Endothelial cell of umbilical vein (primary cell): ENCODE results near the gene PHAF1. TPM values are rescaled to one million over a fixed set of nuclear protein-coding genes. Genes with fewer than 3 reads are reported as not detected.

Experiments used
- BruUV-seq: library from RNA; stranded (reverse); fragments of 400-500 nt; replicated peaks from 2 replicates; lab custom pipeline; 2021; lab: Mats Ljungman, UMichigan
- CTCF ChIA-PET: fragments of 300-600, 350-600 bp; sonication (Branson Sonifier 250); formaldehyde crosslinking; loops from one replicate; lab custom pipeline; 2021; ENCODE audit warnings: antibody characterized with exemption, inconsistent platforms; lab: Charles Lee
- POLR2A ChIA-PET: fragments of 300-600, 350-600 bp; sonication (Branson Sonifier 250); formaldehyde crosslinking; loops from one replicate; lab custom pipeline; 2021; ENCODE audit warnings: antibody characterized with exemption, inconsistent platforms; lab: Charles Lee
- DNase-seq: peaks from one replicate; pipeline ENCODE4 v3.0.0-alpha.2; 2011; ENCODE audit warnings: low read depth, low spot score
- FAIRE-seq: peaks from 2 replicates; lab custom pipeline; 2011; peaks lifted over from hg19 to GRCh38; lab: Jason Lieb, UNC
- H2AFZ ChIP-seq: 2 replicates; pipeline ENCODE4 v1.6.0; 2012; ENCODE audit warnings: low read depth, low read length, control low read depth, inconsistent platforms
- H3K27ac ChIP-seq: 2 replicates; pipeline ENCODE4 v1.5.1; 2011; ENCODE audit warnings: low read depth, mild to moderate bottlenecking, control low read depth, low read length, moderate library complexity; ENCODE audit not compliant: insufficient read depth
- H3K27me3 ChIP-seq, 2 experiments: 2 replicates each; pipeline versions ENCODE4 v1.6.0 to v1.6.1; 2011; ENCODE audit warnings: low read length in 2 of 2, mixed read lengths in 1 of 2; ENCODE audit not compliant: control insufficient read depth in 2 of 2, insufficient read depth in 2 of 2
- H3K36me3 ChIP-seq, 2 experiments: 2 replicates in 1 of 2; 3 replicates in 1 of 2; pipeline ENCODE4 v1.5.1; 2011; ENCODE audit warnings: low read length in 2 of 2, mild to moderate bottlenecking in 1 of 2, moderate library complexity in 1 of 2; ENCODE audit not compliant: control insufficient read depth in 2 of 2, insufficient read depth in 2 of 2; ENCODE audit errors: extremely low read depth in 1 of 2
- H3K4me1 ChIP-seq: 3 replicates; pipeline ENCODE4 v1.5.1; 2011; ENCODE audit warnings: mild to moderate bottlenecking, low read length; ENCODE audit not compliant: control insufficient read depth, insufficient read depth; ENCODE audit errors: extremely low read depth
- H3K4me2 ChIP-seq: 2 replicates; pipeline ENCODE4 v1.6.1; 2011; ENCODE audit warnings: low read length, control low read depth, mixed read lengths; ENCODE audit not compliant: insufficient read depth
- H3K4me3 ChIP-seq, 3 experiments: fragments of 200-600 bp in 1 of 3; sonication (generic), shearing (Covaris generic) in 1 of 3; replicated peaks in 1 of 3; 2 replicates each; pipeline ENCODE4 v1.5.1; 2011 to 2016; ENCODE audit warnings: control low read depth in 3 of 3, low read length in 3 of 3, mild to moderate bottlenecking in 2 of 3, inconsistent platforms in 1 of 3, low read depth in 1 of 3, moderate library complexity in 1 of 3; ENCODE audit not compliant: insufficient read depth in 1 of 3
- H3K79me2 ChIP-seq: 2 replicates; pipeline ENCODE4 v1.6.0; 2012; ENCODE audit warnings: low read length, inconsistent platforms; ENCODE audit not compliant: control insufficient read depth, insufficient read depth
- H3K9ac ChIP-seq: replicated peaks from 2 replicates; pipeline ENCODE3; 2011; ENCODE audit warnings: low read length, control low read depth; ENCODE audit not compliant: insufficient read depth; ENCODE audit errors: extremely low read depth
- H3K9me1 ChIP-seq: replicated peaks from 3 replicates; pipeline ENCODE4 v1.6.0; 2011; ENCODE audit warnings: mild to moderate bottlenecking, low read length; ENCODE audit not compliant: control insufficient read depth, insufficient read depth; ENCODE audit errors: extremely low read depth
- H3K9me3 ChIP-seq: replicated peaks from 2 replicates; pipeline ENCODE4 v1.5.1; 2012; ENCODE audit warnings: low read length, inconsistent platforms; ENCODE audit not compliant: control insufficient read depth, insufficient read depth
- H4K20me1 ChIP-seq: replicated peaks from 2 replicates; pipeline ENCODE3; 2011; ENCODE audit warnings: mild to moderate bottlenecking, low read length; ENCODE audit not compliant: control insufficient read depth, insufficient read depth; ENCODE audit errors: extremely low read depth
- EZH2 ChIP-seq: IDR thresholded peaks from 2 replicates; pipeline ENCODE4 v1.6.1; 2012; ENCODE audit warnings: borderline replicate concordance, low read depth, mild to moderate bottlenecking, moderate library complexity, low read length, inconsistent platforms; ENCODE audit not compliant: severe bottlenecking
- FOS ChIP-seq: IDR thresholded peaks from 2 replicates; pipeline ENCODE4 v1.6.1; 2011; ENCODE audit warnings: mild to moderate bottlenecking, low read length, moderate library complexity, borderline replicate concordance; ENCODE audit not compliant: insufficient read depth
- dilution Hi-C: fragments of 300-500 bp; cut with MboI; formaldehyde crosslinking; loops from one replicate; pipeline ENCODE4 v1.15.0; 2019; ENCODE audit warnings: low sequenced_read_pairs; ENCODE audit not compliant: extremely low pct_ligation_motif_present
- intact Hi-C: fragments of 100-400 bp; cut with micrococcal nuclease; formaldehyde crosslinking; loops from one replicate; pipeline ENCODE4 v1.10.0; 2022
- polyA plus RNA-seq, 4 experiments: library from polyadenylated mRNA; depleted of rRNA in 3 of 4; stranded (reverse) in 3 of 4; unstranded in 1 of 4; fragments of >200 nt; gene quantifications; 2 replicates each; pipeline versions ENCODE4 v1.2.1 to v1.2.3, GENCODE V29; 2011 to 2012; ENCODE audit warnings: missing spikeins in 1 of 4
- total RNA-seq: library from RNA; stranded (reverse); gene quantifications from 2 replicates; pipeline ENCODE4 v1.2.3, GENCODE V29; 2021
- TF ChIP-seq, protein P1 (sequence below), 2 donors: IDR thresholded peaks; 1 replicate in 1 of 2; 2 replicates in 1 of 2; pipeline ENCODE4 v1.5.1; 2011; ENCODE audit warnings: low read length in 2 of 2, mild to moderate bottlenecking in 2 of 2, moderate library complexity in 2 of 2, control low read depth in 1 of 2, inconsistent platforms in 1 of 2, low read depth in 1 of 2; ENCODE audit not compliant: insufficient read depth in 1 of 2; ENCODE audit errors: extremely low read depth in 1 of 2
- TF ChIP-seq, protein P2 (sequence below): IDR thresholded peaks from 2 replicates; pipeline ENCODE4 v1.6.1; 2011; ENCODE audit not compliant: insufficient read depth, insufficient read length

PHAF1 gene
- total and polyA plus RNA-seq, 2 donors (not counting 3 experiments of a cell fraction or from before 2014, with no cell fraction given): 18.5 to 21.9 TPM

DNA sequence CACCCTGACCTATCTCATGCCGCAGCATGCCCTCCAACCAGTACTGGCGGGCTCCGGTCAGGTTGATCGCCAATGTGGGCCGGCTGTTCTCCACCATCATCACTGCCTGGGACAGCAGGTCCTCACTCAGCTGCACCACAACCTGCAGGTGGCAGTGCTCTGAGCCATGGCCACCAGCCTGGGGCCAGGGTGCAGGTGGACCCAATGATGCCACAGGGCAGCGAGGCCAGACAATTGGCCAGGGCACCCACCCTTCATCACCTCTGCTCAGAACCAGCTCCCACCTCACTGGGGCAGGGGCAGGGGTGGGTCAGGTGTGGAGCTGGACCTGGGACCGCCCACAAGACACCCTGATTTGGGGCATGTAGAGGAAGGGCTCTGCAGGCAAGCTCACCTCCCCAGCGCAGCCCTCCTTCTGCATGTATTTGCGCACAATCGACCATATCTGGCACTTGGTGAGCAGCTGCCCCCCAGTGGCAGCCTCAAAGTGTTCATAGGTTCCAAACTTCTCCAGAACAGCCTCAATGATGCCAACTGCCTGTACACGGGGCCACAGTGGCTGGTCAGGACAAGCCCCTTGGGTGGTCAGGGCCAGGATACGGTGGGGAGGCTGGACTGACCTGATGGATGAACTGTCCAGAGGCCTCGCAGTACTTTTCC lies 69.8 kb downstream of the PHAF1 start:
- ChIA-PET POLR2A (interaction anchor here (0.9 kb wide), 1 partner anchor 9 kb away, joined by 3 read pairs; the partner anchor contains the start of gene NOL3), CTCF (interaction anchor here (0.7 to 1.2 kb wide), 5 partner anchors 16 to 225 kb away, joined by 3 to 5 read pairs (median 4); no protein-coding TSS in a partner anchor)
- DNase-seq (no peak), FAIRE-seq (no peak)
- H3K4me1 ChIP-seq: peaks cover 35% of the 10 kb centered on the region
- H2AFZ ChIP-seq: no peak overlapping the region
- H3K4me3 ChIP-seq: no peak overlapping the region
- no peak overlapping the region for H3K27ac ChIP-seq
- TF ChIP-seq, protein P1, sequence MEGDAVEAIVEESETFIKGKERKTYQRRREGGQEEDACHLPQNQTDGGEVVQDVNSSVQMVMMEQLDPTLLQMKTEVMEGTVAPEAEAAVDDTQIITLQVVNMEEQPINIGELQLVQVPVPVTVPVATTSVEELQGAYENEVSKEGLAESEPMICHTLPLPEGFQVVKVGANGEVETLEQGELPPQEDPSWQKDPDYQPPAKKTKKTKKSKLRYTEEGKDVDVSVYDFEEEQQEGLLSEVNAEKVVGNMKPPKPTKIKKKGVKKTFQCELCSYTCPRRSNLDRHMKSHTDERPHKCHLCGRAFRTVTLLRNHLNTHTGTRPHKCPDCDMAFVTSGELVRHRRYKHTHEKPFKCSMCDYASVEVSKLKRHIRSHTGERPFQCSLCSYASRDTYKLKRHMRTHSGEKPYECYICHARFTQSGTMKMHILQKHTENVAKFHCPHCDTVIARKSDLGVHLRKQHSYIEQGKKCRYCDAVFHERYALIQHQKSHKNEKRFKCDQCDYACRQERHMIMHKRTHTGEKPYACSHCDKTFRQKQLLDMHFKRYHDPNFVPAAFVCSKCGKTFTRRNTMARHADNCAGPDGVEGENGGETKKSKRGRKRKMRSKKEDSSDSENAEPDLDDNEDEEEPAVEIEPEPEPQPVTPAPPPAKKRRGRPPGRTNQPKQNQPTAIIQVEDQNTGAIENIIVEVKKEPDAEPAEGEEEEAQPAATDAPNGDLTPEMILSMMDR (IDR thresholded peaks at IDR 0.05; ENCODE audit: extremely low read depth in 1 of 2, insufficient read depth in 1 of 2, low read depth in 1 of 2, low read length in 2 of 2): peak in 1 of 2 donors; percentile 20
- TF ChIP-seq, protein P2, sequence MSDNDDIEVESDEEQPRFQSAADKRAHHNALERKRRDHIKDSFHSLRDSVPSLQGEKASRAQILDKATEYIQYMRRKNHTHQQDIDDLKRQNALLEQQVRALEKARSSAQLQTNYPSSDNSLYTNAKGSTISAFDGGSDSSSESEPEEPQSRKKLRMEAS: no peak
- H3K9ac ChIP-seq: no peak overlapping the region
- H3K4me2 ChIP-seq: no peak overlapping the region
- no peaks in the 10 kb centered on the region for H4K20me1 ChIP-seq
- dilution Hi-C loops: no loop called here
- no TSS peak for BruUV-seq
- H3K9me1 ChIP-seq: no peaks in the 10 kb centered on the region
- no peaks in the 10 kb centered on the region for H3K27me3 ChIP-seq
- H3K9me3 ChIP-seq: no peaks in the 10 kb centered on the region
- H3K36me3 ChIP-seq: no peaks in the 10 kb centered on the region
- H3K79me2 ChIP-seq: peaks cover 13% of the 10 kb centered on the region
- intact Hi-C loops: no loop called here

DNA sequence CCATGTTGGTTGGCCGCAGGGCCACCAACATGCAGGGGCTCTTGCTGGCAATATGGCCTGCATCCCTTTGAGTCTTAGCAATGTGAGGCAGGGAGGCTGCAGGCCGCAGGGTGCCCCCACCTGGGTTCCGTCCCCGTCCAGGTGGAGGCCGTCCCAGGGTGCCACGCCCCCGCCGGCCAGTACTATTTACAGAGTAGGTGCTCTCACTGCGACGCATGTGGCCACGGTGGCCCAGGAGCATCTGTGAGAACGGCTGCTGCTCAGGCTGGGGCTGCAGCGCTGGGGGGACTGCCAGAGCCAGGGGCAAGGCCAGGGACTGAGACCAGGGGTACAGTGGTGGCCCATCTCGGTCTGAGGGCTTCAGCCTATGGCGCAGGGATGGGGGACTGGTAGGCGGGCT lies 70.4 kb downstream of the PHAF1 start:
- Histone ChIP-seq H4K20me1 (no peaks in the 10 kb centered on the region), H3K9me3 (no peaks in the 10 kb centered on the region), H3K9ac (no peak overlapping the region), H3K27ac (no peak overlapping the region), H3K9me1 (no peaks in the 10 kb centered on the region), H3K36me3 (no peaks in the 10 kb centered on the region), H3K79me2 (peaks cover 13% of the 10 kb centered on the region), H2AFZ (no peak overlapping the region), H3K4me2 (no peak overlapping the region), H3K4me3 (no peak overlapping the region), H3K27me3 (no peaks in the 10 kb centered on the region), H3K4me1 (peaks cover 33% of the 10 kb centered on the region)
- intact Hi-C loops: no loop called here
- POLR2A ChIA-PET: interaction anchor here (0.9 kb wide), 1 partner anchor 10 kb away, joined by 3 read pairs; the partner anchor contains the start of gene NOL3
- no peak for FAIRE-seq
- dilution Hi-C loops: no loop called here
- CTCF ChIA-PET: interaction anchor here (0.7 to 1.5 kb wide), 6 partner anchors 17 to 226 kb away, joined by 3 to 7 read pairs (median 4); partner anchors contain the start of genes FBXL8 and TRADD
- TF ChIP-seq EZH2 (no peak), FOS (no peak)
- BruUV-seq: no TSS peak
- no peak for DNase-seq
